Small intestine (tissue), 16 donors: ENCODE results near the gene LMAN2L. TPM values are rescaled to one million over a fixed set of nuclear protein-coding genes. Genes with fewer than 3 reads are reported as not detected.

Experiments used
- DNase-seq, 2 donors: peaks; one replicate each; pipeline versions ENCODE4 v3.0.0 to v3.0.0-alpha.2; 2013
- FAIRE-seq: peaks from 2 replicates; lab custom pipeline; 2012; peaks lifted over from hg19 to GRCh38; lab: Jason Lieb, UNC
- H3K27ac ChIP-seq, 3 donors: one replicate each; pipeline ENCODE4 v1.5.1; 2013; ENCODE audit warnings: low read length in 2 of 3, mild to moderate bottlenecking in 2 of 3, control low read depth in 1 of 3, inconsistent platforms in 1 of 3, low read depth in 1 of 3, moderate library complexity in 1 of 3
- H3K27me3 ChIP-seq, 3 donors: one replicate each; pipeline ENCODE4 v1.6.1; 2013; ENCODE audit warnings: low read length in 3 of 3, inconsistent platforms in 1 of 3; ENCODE audit not compliant: control insufficient read depth in 3 of 3, insufficient read depth in 3 of 3
- H3K36me3 ChIP-seq, 3 donors: one replicate each; pipeline ENCODE4 v1.6.1; 2013; ENCODE audit warnings: low read length in 3 of 3, inconsistent platforms in 1 of 3, low read depth in 1 of 3, mild to moderate bottlenecking in 1 of 3, moderate library complexity in 1 of 3; ENCODE audit not compliant: control insufficient read depth in 3 of 3, insufficient read depth in 2 of 3
- H3K4me1 ChIP-seq, 3 donors: one replicate each; pipeline ENCODE4 v1.6.1; 2013; ENCODE audit warnings: low read length in 2 of 3, inconsistent platforms in 1 of 3, low read depth in 1 of 3, mild to moderate bottlenecking in 1 of 3, moderate library complexity in 1 of 3; ENCODE audit not compliant: control insufficient read depth in 3 of 3, insufficient read depth in 2 of 3
- H3K4me3 ChIP-seq, 3 donors: one replicate each; pipeline ENCODE4 v1.5.1; 2013; ENCODE audit warnings: low read length in 3 of 3, control low read depth in 1 of 3, inconsistent platforms in 1 of 3, low read depth in 1 of 3, mild to moderate bottlenecking in 1 of 3, moderate library complexity in 1 of 3
- H3K9me3 ChIP-seq, 2 donors: one replicate each; pipeline ENCODE4 v1.6.1; 2013; ENCODE audit warnings: low read depth in 1 of 2, low read length in 1 of 2; ENCODE audit not compliant: control insufficient read depth in 2 of 2, insufficient read depth in 1 of 2
- WGBS, 3 donors: extraction: QIAGEN DNeasy Blood & Tissue Kit; methylation state at CpG; one replicate each; pipeline ENCODE4 v1.1.7; 2013; 5-methylcytosine and 5-hydroxymethylcytosine counted together
- long read RNA-seq, 10 donors: transcript quantifications; one replicate each; lab custom pipeline, GENCODE V29; 2026
- polyA plus RNA-seq, 4 donors: library from polyadenylated mRNA; stranded (reverse) in 3 of 4; unstranded in 1 of 4; fragments of 200-250 nt in 3 of 4; fragments of 120-200 nt in 1 of 4; gene quantifications; one replicate each; pipeline versions ENCODE4 v1.2.1 to v1.2.3, GENCODE V29; 2013
- donor health status: healthy with polysubstance abuse.
- donor health status: control.
- donor health status: control.
- donor health status: Bipolar disorder and iron deficiency.
- donor health status: healthy.

Gene LMAN2L
- polyA plus RNA-seq, result 10 to 100 TPM in 2 of 4 donors, 1 to 10 TPM in 2; 3.5 to 31.1 (median 8.3) TPM
- long read RNA-seq, donor 1, result 0 reads
- long read RNA-seq, donor 2, partial matches to known transcripts, result 0 of 4 reads
- long read RNA-seq, donor 2, other reads (novel, unspliced or antisense), result 0 of 4 reads
- long read RNA-seq, donor 3, partial matches to known transcripts, result 6 of 8 reads
- long read RNA-seq, donor 3, other reads (novel, unspliced or antisense), result 0 of 8 reads
- long read RNA-seq, donor 4, result 0 reads
- long read RNA-seq, donor 5, partial matches to known transcripts, result 0 of 4 reads
- long read RNA-seq, donor 5, other reads (novel, unspliced or antisense), result 0 of 4 reads
- long read RNA-seq, donor 6, transcript LMAN2L-201 (8 exons, 2,397 nt), result major isoform, 6 of 7 reads
- long read RNA-seq, donor 6, partial matches to known transcripts, result 0 of 7 reads
- long read RNA-seq, donor 6, other reads (novel, unspliced or antisense), result 0 of 7 reads
- long read RNA-seq, donor 7, result 0 reads
- long read RNA-seq, donor 8, partial matches to known transcripts, result 0 of 1 reads
- long read RNA-seq, donor 8, other reads (novel, unspliced or antisense), result 0 of 1 reads
- long read RNA-seq, donor 9, partial matches to known transcripts, result 0 of 1 reads
- long read RNA-seq, donor 9, other reads (novel, unspliced or antisense), result 0 of 1 reads
- long read RNA-seq, donor 10, transcript LMAN2L-201 (8 exons, 2,397 nt), result major isoform, 7 of 9 reads
- long read RNA-seq, donor 10, partial matches to known transcripts, result 0 of 9 reads
- long read RNA-seq, donor 10, other reads (novel, unspliced or antisense), result 0 of 9 reads

GRCh38 chr2:96739633-96740428, at the start of gene LMAN2L:
LMAN2L (minus strand) TSS chr2:96740064; CDS start chr2:96740040, 24 bp downstream.
- no peaks in the 10 kb centered on the region for H3K27me3 ChIP-seq
- H3K36me3 ChIP-seq, result peaks cover 0 to 12% (median 0%) of the 10 kb centered on the region in 3 donors
- peak within 1 kb of the TSS; percentile 22 to 80 (median 66) for H3K27ac ChIP-seq
- H3K4me3 ChIP-seq, result peak within 1 kb of the TSS; percentile 77 to 81 (median 78)
- DNase-seq (peak; percentile 98 to 99), FAIRE-seq (peak; percentile 67)
- H3K4me1 ChIP-seq, result peaks cover 0 to 12% (median 10%) of the 10 kb centered on the region in 3 donors
- WGBS, 3 donors, result 0 to 1% (median 0%) methylated on average over 37 to 43 of the region's 43 CpGs
- H3K9me3 ChIP-seq, result no peaks in the 10 kb centered on the region

GRCh38 chr2:96789245-96789617, 49.4 kb upstream of the LMAN2L start:
- H3K36me3 ChIP-seq, result no peaks in the 10 kb centered on the region
- 34 to 66% (median 50%) methylated on average over 5 to 6 of the region's 6 CpGs for WGBS, 3 donors
- H3K4me3 ChIP-seq, result no peak overlapping the region
- DNase-seq (no peak), FAIRE-seq (no peak)
- no peaks in the 10 kb centered on the region for H3K9me3 ChIP-seq
- peak overlapping the region; percentile 77 to 80 (median 77) for H3K27ac ChIP-seq
- H3K27me3 ChIP-seq, result no peaks in the 10 kb centered on the region
- peaks cover 6 to 29% (median 6%) of the 10 kb centered on the region in 3 donors for H3K4me1 ChIP-seq

GRCh38 chr2:96788442-96789244, 48.8 kb upstream of the LMAN2L start:
- no peak for FAIRE-seq
- peak overlapping the region; percentile 77 to 80 (median 77) for H3K27ac ChIP-seq
- DNase-seq, result peak; percentile 89 to 93

GRCh38 chr2:96787411-96787810, 47.5 kb upstream of the LMAN2L start:
- no peak for FAIRE-seq
- WGBS, 3 donors, result 78 to 83% (median 78%) methylated on average over 3 of the region's 3 CpGs
- H3K27ac ChIP-seq, result peak overlapping the region; percentile 77 to 80 (median 77)

More at GRCh38 chr2:96788442-96789244, 48.8 kb upstream of the LMAN2L start:
- Histone ChIP-seq H3K27me3 (no peaks in the 10 kb centered on the region), H3K36me3 (no peaks in the 10 kb centered on the region), H3K4me3 (no peak overlapping the region), H3K9me3 (no peaks in the 10 kb centered on the region), H3K4me1 (peaks cover 6 to 29% (median 6%) of the 10 kb centered on the region in 3 donors)
- WGBS, 3 donors, result 19 to 56% (median 46%) methylated on average over 17 of the region's 17 CpGs

GRCh38 chr2:96783388-96783787, 43.5 kb upstream of the LMAN2L start:
- no peak for FAIRE-seq

More at GRCh38 chr2:96787411-96787810, 47.5 kb upstream of the LMAN2L start:
- Histone ChIP-seq H3K4me3 (no peak overlapping the region), H3K27me3 (no peaks in the 10 kb centered on the region), H3K4me1 (peaks cover 6 to 29% (median 6%) of the 10 kb centered on the region in 3 donors), H3K9me3 (no peaks in the 10 kb centered on the region), H3K36me3 (peaks cover 0 to 4% (median 0%) of the 10 kb centered on the region in 3 donors)
- no peak for DNase-seq

GRCh38 chr2:96775160-96775559, 35.3 kb upstream of the LMAN2L start:
- H3K27ac ChIP-seq, result no peak overlapping the region
- H3K36me3 ChIP-seq, result peaks cover 0 to 28% (median 0%) of the 10 kb centered on the region in 3 donors
- H3K27me3 ChIP-seq, result no peaks in the 10 kb centered on the region
- no peak overlapping the region for H3K4me3 ChIP-seq
- FAIRE-seq (no peak), DNase-seq (no peak)
- H3K4me1 ChIP-seq, result peaks cover 0 to 9% (median 0%) of the 10 kb centered on the region in 3 donors
- WGBS, 3 donors, result 6 to 38% (median 35%) methylated on average over 1 of the region's 1 CpG
- no peaks in the 10 kb centered on the region for H3K9me3 ChIP-seq

More at GRCh38 chr2:96783388-96783787, 43.5 kb upstream of the LMAN2L start:
- no peak overlapping the region for H3K4me3 ChIP-seq
- H3K9me3 ChIP-seq, result no peaks in the 10 kb centered on the region
- 77 to 88% (median 77%) methylated on average over 2 to 4 of the region's 4 CpGs for WGBS, 3 donors
- peaks cover 0 to 17% (median 3%) of the 10 kb centered on the region in 3 donors for H3K4me1 ChIP-seq
- peaks cover 0 to 9% (median 0%) of the 10 kb centered on the region in 3 donors for H3K36me3 ChIP-seq
- no peak for DNase-seq
- no peak overlapping the region for H3K27ac ChIP-seq
- H3K27me3 ChIP-seq, result no peaks in the 10 kb centered on the region

- peak overlapping the region in 2 of 3 donors; percentile 31 to 52 for H3K4me3 ChIP-seq
- H3K9me3 ChIP-seq, result no peaks in the 10 kb centered on the region
- 8 to 30% (median 16%) methylated on average over 7 of the region's 7 CpGs for WGBS, 3 donors
- DNase-seq (peak; percentile 67 to 75), FAIRE-seq (no peak)
- H3K27me3 ChIP-seq, result no peaks in the 10 kb centered on the region
- H3K36me3 ChIP-seq, result peaks cover 0 to 29% (median 0%) of the 10 kb centered on the region in 3 donors
- H3K27ac ChIP-seq, result peak overlapping the region; percentile 21 to 76 (median 52)
- peaks cover 0 to 13% (median 1%) of the 10 kb centered on the region in 3 donors for H3K4me1 ChIP-seq
Observed at GRCh38 chr2:96773922-96774321, 34.1 kb upstream of the LMAN2L start.
